Measurements from ENCODE around the gene LACTB.

LACTB gene

GRCh38 chr15:63166219-63166618 lies 44.6 kb downstream of the LACTB start:
- DNase-seq (ENCODE audit: low read depth in 2 of 2, low spot score in 1 of 2) = no peak

GRCh38 chr15:63169788-63170187 lies 48.1 kb downstream of the LACTB start:
- no peak for DNase-seq (ENCODE audit: low read depth in 2 of 2, low spot score in 1 of 2)

GRCh38 chr15:63172376-63172775 lies 50.7 kb downstream of the LACTB start:
- DNase-seq (ENCODE audit: low read depth in 2 of 2, low spot score in 1 of 2) = no peak

GRCh38 chr15:63172851-63173451 lies 51.3 kb downstream of the LACTB start:
- no peak for DNase-seq (ENCODE audit: low read depth in 2 of 2, low spot score in 1 of 2)

- DNase-seq (ENCODE audit: low read depth in 2 of 2, low spot score in 1 of 2) = no peak
These were observed 54.6 kb downstream of the LACTB start for GRCh38 chr15:63176302-63176701.

- DNase-seq (ENCODE audit: low read depth in 2 of 2, low spot score in 1 of 2) = no peak
These were observed 56.4 kb downstream of the LACTB start for GRCh38 chr15:63178034-63178433.

GRCh38 chr15:63180746-63181145 lies 59.1 kb downstream of the LACTB start:
- DNase-seq (ENCODE audit: low read depth in 2 of 2, low spot score in 1 of 2) = no peak

- no peak for DNase-seq (ENCODE audit: low read depth in 2 of 2, low spot score in 1 of 2)
These were observed 60.0 kb downstream of the LACTB start for GRCh38 chr15:63181648-63182047.

GRCh38 chr15:63185206-63185605 lies 63.5 kb downstream of the LACTB start:
- no peak for DNase-seq (ENCODE audit: low read depth in 2 of 2, low spot score in 1 of 2)

GRCh38 chr15:63186065-63186464 lies 64.4 kb downstream of the LACTB start:
- no peak for DNase-seq (ENCODE audit: low read depth in 2 of 2, low spot score in 1 of 2)

- DNase-seq (ENCODE audit: low read depth in 2 of 2, low spot score in 1 of 2) = no peak
These were observed 66.0 kb downstream of the LACTB start for GRCh38 chr15:63187589-63188226.

- no peak for DNase-seq (ENCODE audit: low read depth in 2 of 2, low spot score in 1 of 2)
These were observed 66.7 kb downstream of the LACTB start for GRCh38 chr15:63188247-63188925.

- peak; percentile 97 to 99 for DNase-seq (ENCODE audit: low read depth in 2 of 2, low spot score in 1 of 2)
These were observed 67.5 kb downstream of the LACTB start, which contains the start of gene RAB8B for GRCh38 chr15:63188926-63189871. TSS of gene RAB8B (plus strand) at chr15:63189606. CDS start at chr15:63189625, 19 bp downstream.

- DNase-seq (ENCODE audit: low read depth in 2 of 2, low spot score in 1 of 2) = no peak
These were observed 68.5 kb downstream of the LACTB start for GRCh38 chr15:63189941-63190768.

GRCh38 chr15:63190769-63191649 lies 69.3 kb downstream of the LACTB start:
- DNase-seq (ENCODE audit: low read depth in 2 of 2, low spot score in 1 of 2) = no peak
